GM12878 (cell line): ENCODE data around the gene LRRC3C.

ENCODE experiments used
- CBX5 ChIP-seq: sonication (generic); IDR thresholded peaks from 2 replicates; pipeline ENCODE4 v1.6.1; 2016; ENCODE audit warnings: low read depth, moderate library complexity, mild to moderate bottlenecking, inconsistent platforms
- CREB1 ChIP-seq: IDR thresholded peaks from 2 replicates; pipeline ENCODE4 v1.6.1; 2012; ENCODE audit warnings: low read depth, mild to moderate bottlenecking, inconsistent platforms
- NFXL1 ChIP-seq: fragments of 450-650 bp; IDR thresholded peaks from 2 replicates; pipeline ENCODE4 v1.6.1; 2017; ENCODE audit warnings: antibody characterized with exemption, mild to moderate bottlenecking, borderline replicate concordance
- NR2C2 ChIP-seq: IDR thresholded peaks from 2 replicates; pipeline ENCODE4 v1.6.1; 2011; ENCODE audit warnings: borderline replicate concordance, low read depth; ENCODE audit not compliant: control insufficient read depth, insufficient read length
- POLR2A ChIP-seq: IDR thresholded peaks from 2 replicates; pipeline ENCODE4 v1.6.1; 2011; ENCODE audit warnings: low read depth, mild to moderate bottlenecking, low read length
- TF ChIP-seq, protein P1 (sequence below), 3 experiments: IDR thresholded peaks in 2 of 3; conservative IDR thresholded peaks in 1 of 3; 2 replicates each; pipeline ENCODE4 v1.5.1; 2011; ENCODE audit warnings: low read depth in 3 of 3, low read length in 3 of 3, mild to moderate bottlenecking in 3 of 3, control low read depth in 2 of 3, moderate library complexity in 2 of 3, inconsistent platforms in 1 of 3, mixed read lengths in 1 of 3; ENCODE audit not compliant: control insufficient read depth in 2 of 3, insufficient read depth in 1 of 3; ENCODE audit errors: extremely low read depth in 1 of 3
- TF ChIP-seq, protein P2 (sequence below): fragments of 450-650 bp; IDR thresholded peaks from 2 replicates; pipeline ENCODE4 v1.6.1; 2014; ENCODE audit warnings: mild to moderate bottlenecking
- TF ChIP-seq, protein P3 (sequence below): fragments of 450-650 bp; formaldehyde crosslinking; IDR thresholded peaks from 2 replicates; pipeline ENCODE4 v1.4.0; 2020; ENCODE audit warnings: mild to moderate bottlenecking, moderate library complexity
- TF ChIP-seq, protein P4 (sequence below): IDR thresholded peaks from 2 replicates; pipeline ENCODE4 v1.6.1; 2012; ENCODE audit warnings: low read depth, low read length, improper control_type of control experiment

DNA sequence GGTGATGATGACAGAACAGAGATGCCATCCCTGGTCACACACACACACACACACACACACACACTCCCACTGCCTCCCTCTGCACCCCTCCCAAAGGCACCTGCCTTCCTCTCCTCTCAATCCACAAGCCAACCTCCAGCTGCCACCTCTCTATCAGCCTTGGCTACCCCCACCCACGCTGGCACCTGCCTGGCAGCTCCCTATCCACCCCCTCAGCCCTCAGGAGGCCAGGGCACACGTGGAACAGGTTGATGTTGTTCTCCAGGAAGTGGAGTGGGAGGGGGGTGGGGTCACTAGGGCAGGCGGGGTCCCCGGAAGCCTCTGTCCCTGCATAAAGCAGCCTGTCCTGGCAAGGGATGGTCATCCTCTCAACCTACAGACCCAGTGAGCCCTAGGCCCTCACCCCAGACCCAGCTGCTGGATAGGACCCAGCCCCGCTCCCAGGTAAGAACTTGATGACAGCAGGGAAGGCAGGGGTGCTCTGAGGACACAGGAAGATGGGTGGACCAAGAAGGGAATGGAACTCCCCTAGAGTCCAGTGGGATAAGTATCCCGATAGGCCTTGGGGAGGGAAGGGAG is 35.2 kb downstream of the LRRC3C start, which contains the start of gene GSDMA:
- TF ChIP-seq, protein P1, sequence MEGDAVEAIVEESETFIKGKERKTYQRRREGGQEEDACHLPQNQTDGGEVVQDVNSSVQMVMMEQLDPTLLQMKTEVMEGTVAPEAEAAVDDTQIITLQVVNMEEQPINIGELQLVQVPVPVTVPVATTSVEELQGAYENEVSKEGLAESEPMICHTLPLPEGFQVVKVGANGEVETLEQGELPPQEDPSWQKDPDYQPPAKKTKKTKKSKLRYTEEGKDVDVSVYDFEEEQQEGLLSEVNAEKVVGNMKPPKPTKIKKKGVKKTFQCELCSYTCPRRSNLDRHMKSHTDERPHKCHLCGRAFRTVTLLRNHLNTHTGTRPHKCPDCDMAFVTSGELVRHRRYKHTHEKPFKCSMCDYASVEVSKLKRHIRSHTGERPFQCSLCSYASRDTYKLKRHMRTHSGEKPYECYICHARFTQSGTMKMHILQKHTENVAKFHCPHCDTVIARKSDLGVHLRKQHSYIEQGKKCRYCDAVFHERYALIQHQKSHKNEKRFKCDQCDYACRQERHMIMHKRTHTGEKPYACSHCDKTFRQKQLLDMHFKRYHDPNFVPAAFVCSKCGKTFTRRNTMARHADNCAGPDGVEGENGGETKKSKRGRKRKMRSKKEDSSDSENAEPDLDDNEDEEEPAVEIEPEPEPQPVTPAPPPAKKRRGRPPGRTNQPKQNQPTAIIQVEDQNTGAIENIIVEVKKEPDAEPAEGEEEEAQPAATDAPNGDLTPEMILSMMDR (IDR thresholded peaks at IDR 0.05 in 2 of 3, conservative IDR thresholded peaks at IDR 0.05 in 1 of 3; ENCODE audit: control insufficient read depth in 2 of 3, extremely low read depth in 1 of 3, insufficient read depth in 1 of 3, low read depth in 3 of 3, low read length in 3 of 3), result no peak
- TF ChIP-seq NFXL1 (no peak), POLR2A (no peak), CREB1 (no peak), CBX5 (no peak), NR2C2 (no peak)
- TF ChIP-seq, protein P2, sequence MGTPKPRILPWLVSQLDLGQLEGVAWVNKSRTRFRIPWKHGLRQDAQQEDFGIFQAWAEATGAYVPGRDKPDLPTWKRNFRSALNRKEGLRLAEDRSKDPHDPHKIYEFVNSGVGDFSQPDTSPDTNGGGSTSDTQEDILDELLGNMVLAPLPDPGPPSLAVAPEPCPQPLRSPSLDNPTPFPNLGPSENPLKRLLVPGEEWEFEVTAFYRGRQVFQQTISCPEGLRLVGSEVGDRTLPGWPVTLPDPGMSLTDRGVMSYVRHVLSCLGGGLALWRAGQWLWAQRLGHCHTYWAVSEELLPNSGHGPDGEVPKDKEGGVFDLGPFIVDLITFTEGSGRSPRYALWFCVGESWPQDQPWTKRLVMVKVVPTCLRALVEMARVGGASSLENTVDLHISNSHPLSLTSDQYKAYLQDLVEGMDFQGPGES, result no peak
- TF ChIP-seq, protein P3, sequence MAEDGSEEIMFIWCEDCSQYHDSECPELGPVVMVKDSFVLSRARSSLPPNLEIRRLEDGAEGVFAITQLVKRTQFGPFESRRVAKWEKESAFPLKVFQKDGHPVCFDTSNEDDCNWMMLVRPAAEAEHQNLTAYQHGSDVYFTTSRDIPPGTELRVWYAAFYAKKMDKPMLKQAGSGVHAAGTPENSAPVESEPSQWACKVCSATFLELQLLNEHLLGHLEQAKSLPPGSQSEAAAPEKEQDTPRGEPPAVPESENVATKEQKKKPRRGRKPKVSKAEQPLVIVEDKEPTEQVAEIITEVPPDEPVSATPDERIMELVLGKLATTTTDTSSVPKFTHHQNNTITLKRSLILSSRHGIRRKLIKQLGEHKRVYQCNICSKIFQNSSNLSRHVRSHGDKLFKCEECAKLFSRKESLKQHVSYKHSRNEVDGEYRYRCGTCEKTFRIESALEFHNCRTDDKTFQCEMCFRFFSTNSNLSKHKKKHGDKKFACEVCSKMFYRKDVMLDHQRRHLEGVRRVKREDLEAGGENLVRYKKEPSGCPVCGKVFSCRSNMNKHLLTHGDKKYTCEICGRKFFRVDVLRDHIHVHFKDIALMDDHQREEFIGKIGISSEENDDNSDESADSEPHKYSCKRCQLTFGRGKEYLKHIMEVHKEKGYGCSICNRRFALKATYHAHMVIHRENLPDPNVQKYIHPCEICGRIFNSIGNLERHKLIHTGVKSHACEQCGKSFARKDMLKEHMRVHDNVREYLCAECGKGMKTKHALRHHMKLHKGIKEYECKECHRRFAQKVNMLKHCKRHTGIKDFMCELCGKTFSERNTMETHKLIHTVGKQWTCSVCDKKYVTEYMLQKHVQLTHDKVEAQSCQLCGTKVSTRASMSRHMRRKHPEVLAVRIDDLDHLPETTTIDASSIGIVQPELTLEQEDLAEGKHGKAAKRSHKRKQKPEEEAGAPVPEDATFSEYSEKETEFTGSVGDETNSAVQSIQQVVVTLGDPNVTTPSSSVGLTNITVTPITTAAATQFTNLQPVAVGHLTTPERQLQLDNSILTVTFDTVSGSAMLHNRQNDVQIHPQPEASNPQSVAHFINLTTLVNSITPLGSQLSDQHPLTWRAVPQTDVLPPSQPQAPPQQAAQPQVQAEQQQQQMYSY, result no peak
- TF ChIP-seq, protein P4, sequence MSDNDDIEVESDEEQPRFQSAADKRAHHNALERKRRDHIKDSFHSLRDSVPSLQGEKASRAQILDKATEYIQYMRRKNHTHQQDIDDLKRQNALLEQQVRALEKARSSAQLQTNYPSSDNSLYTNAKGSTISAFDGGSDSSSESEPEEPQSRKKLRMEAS, result no peak
